ENCODE results near the gene SCNN1A.

Gene SCNN1A

GRCh38 chr12:6375269-6376078, at the start of gene SCNN1A:
Gene SCNN1A (minus strand): TSS chr12:6375563. CDS start chr12:6374783, 780 bp downstream.
- peak; percentile 90 for DNase-seq

DNA sequence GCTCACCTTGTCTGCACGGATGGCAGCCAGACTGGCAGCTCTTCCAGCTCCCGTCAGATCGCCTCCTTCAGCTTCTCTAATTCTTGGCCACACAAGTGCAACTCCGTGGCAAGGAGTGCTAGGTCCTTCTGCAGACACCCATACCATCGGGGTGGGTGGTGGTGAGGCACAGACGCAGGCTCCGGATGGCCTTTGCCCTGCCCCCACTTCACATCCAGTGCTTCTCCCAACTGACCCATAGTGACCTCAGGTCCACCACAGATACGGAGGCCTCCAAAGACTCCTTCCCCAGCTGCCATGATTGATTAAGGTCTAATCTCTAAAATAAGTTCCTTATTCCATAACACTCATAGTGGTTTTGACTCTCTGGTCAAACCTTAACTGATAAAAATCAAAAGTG, 49.5 kb upstream of the SCNN1A start:
- DNase-seq, result no peak

GRCh38 chr12:6424008-6424347, 48.6 kb upstream of the SCNN1A start:
- DNase-seq, result no peak

DNA sequence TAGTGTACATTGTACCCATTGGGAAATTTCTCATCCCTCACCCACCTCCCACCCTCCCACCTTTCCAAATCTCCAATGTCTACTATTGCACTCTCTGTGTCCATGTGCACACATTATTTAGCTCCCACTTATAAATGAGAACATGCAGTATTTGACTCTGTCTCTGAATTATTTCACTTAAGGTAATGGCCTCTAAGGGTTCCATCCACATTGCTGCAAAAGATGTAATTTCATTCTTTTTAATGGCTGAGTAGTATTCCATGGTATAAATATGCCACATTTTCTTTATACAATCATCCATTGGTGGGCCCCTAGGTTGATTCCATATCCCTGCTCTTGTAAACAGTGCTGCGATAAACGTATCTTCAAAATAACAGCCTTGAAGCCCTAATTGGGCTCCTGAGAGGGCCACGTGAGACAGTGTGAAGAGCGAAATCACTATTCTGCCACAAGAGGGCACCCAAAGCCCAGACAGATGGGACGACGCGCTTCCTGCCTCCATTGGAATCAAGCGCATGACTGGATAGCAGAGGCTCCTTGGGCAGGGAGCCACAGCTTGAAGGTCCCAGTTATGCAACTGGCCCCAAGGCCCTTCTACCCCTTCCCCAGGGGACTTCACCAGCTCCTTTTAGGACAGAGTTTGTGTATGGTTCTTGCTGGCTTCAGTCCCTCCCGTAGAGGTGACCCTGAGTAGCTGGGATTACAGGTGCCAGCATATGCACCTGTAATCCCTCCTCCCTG, 48.1 kb upstream of the SCNN1A start:
- DNase-seq, result peak; percentile 94

DNA sequence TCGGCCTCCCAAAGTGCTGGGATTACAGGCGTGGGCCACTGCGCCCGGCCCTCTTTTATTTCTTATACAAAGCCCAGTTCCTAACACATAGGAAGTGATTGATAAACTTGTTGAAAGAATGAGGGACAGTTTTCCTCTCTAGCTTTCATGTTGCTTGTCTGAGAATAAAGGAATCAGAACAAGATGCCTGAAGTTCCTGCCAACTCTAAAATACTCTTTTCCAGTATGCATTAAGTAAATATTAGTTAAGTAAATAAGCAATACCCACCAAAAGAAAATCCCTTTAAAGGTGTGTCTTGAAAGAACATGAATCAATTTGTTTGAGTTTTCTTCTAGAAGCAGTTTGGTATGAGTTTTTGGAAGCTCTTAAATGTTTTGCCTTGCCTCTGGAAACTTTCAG, 45.0 kb upstream of the SCNN1A start:
- DNase-seq, result no peak

DNA sequence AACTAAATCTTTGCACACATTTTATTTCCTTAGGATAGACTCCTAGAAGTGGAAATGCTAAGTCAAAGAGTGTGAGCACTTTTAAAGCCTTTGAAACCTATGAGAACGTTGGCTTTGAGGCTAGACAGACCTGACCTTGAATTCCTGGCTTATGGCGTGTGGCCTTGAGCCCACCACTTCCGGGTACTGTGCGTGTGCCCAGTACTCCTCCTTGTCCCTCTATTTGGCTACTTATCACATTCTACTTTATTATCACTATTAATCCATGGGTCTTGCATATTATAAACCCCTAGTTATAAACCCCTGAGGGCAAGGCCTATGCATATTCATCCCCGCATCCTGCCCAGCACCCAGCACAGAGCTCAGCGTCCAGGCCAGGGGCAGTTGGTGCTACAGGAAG, 43.4 kb upstream of the SCNN1A start:
- DNase-seq, result no peak

GRCh38 chr12:6416596-6416995, 41.2 kb upstream of the SCNN1A start:
- DNase-seq, result no peak

GRCh38 chr12:6407236-6407954, 32.0 kb upstream of the SCNN1A start:
- DNase-seq, result no peak

GRCh38 chr12:6405963-6406362, 30.6 kb upstream of the SCNN1A start:
- DNase-seq, result no peak

DNA sequence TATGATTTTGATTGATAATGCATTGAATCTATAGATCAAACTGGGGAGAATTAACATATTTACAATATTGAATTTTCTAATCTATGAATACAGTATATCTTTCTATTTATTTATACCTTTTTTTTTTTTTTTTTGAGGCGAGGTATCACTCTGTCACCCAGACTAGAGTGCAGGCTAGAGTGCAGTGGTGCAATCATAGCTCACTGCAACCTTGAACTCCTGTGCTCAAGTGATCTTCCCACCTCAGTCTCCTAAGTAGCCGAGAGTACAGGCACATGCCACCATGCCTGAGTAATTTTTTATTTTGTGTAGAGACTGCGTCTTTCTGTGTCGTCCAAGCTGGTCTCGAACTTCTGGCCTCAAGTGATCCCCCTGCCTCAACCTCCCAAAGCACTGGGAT, 29.0 kb upstream of the SCNN1A start:
- DNase-seq, result no peak

DNA sequence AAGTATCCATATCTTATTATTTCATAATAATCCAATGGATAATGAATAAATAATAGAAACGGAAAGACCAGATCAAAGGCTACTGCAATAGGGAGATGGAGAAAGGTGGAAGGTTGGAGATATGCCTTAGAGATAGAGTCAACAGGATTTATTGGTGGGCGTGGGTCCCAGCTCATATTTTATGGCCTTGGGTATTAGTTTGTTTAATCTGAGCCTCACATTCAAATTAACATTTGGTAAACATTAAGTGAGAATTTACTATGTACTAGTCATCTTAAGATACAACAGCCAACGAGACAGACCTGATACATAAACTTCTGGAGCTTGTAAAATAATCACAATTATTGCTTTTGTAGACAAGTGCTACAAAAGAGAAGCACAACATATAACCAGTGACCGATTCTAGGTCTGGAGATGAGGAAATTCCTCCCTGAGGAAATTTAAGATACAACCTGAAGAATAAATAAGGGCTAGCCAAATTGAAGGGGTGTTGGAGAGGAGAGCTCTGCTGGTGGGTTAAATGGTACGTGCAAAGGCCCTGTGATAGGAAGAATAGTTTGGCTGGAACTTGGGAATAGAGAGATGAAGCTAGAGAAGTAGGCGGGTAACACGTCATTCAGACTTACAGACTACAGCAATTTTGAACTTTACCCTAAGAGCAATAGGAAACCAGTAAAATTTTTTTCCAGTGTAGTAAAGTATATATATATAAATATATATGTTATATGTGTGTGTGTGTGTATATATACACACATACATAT, 24.7 kb upstream of the SCNN1A start:
- DNase-seq, result no peak

- DNase-seq, result no peak
Measured at GRCh38 chr12:6396031-6396430, 20.7 kb upstream of the SCNN1A start.

GRCh38 chr12:6394398-6394797, 19.0 kb upstream of the SCNN1A start:
- no peak for DNase-seq

- DNase-seq, result no peak
Measured at GRCh38 chr12:6393109-6393508, 17.7 kb upstream of the SCNN1A start.

GRCh38 chr12:6392504-6392903, 17.1 kb upstream of the SCNN1A start:
- DNase-seq, result no peak

GRCh38 chr12:6391013-6391412, 15.7 kb upstream of the SCNN1A start:
- DNase-seq, result no peak

DNA sequence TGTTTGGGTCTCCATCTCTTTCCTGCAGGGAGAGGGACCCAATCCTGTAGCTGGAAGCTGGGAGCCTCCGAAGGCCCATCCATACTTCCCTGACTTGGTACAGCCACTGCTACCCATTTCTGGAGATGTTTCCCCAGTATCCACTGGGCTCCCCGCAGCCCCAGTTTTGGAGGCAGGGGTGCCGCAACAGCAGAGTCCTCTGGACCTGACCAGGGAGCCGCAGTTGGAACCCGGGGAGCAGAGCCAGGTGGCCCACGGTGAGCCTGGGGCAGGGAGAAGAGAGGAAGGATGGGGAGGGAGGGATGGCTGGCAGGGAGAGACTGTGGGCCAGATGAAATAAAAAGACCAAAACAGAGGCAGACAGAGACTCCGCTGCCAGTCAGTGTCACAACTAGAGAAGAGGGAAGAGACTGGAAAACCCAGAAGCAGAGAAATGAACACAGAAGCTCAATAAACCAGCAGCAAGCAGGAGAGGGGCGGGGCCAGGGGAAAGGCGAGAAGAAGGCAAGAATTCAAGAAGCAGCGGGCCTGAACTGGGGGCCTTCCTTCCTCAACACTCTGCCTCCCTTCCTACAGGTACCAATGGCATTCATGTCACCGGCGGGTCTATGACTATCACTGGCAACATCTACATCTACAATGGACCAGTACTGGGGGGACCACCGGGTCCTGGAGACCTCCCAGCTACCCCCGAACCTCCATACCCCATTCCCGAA, 14.9 kb upstream of the SCNN1A start:
- no peak for DNase-seq

DNA sequence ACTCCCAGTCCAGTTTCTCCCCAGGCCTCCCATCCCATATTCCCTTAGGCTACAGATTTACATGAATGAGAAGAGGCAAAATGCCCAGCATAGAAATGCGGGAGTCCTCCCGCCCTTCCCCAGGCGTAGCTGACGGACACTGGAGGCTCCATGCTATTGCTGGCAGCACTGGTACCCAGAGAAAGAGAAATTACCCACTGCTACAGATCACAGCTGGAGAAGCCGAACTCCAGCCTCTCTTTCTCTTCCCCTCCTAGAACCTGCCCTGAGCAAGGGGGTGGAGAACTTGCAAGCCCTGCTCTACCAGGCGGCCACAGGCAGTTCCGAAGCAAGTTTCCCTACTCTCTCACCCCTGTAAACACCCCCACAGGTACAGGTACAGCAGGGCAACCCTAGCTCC, 12.2 kb upstream of the SCNN1A start:
- no peak for DNase-seq

GRCh38 chr12:6386491-6386890, 11.1 kb upstream of the SCNN1A start:
- DNase-seq, result no peak

DNA sequence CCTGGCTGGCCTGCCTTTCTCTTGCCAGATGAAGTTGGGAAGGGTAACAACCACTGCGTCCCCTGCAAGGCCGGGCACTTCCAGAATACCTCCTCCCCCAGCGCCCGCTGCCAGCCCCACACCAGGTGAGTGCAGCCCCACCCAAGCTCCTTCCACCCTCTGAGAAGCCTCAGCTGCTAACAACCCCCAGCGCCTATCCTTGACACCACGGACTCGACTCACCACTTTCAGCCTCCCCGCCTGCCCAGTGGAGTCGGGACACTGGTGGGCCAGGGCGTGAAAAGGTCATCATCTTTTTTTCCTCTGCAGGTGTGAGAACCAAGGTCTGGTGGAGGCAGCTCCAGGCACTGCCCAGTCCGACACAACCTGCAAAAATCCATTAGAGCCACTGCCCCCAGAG, 10.7 kb upstream of the SCNN1A start:
- no peak for DNase-seq

- DNase-seq, result no peak
Measured at GRCh38 chr12:6384499-6385436, 9.4 kb upstream of the SCNN1A start.
